Measurements from ENCODE around the gene TCF21. TPM values are rescaled to one million over a fixed set of nuclear protein-coding genes. Genes with fewer than 3 reads are reported as not detected.

Gene TCF21
- total RNA-seq, 2 donors from 2014 or later: not detected

- H3K9me3 Mint-ChIP-seq: no peaks in the 10 kb centered on the region
- H3K36me3 Mint-ChIP-seq (ENCODE audit: insufficient read depth in 2 of 2): peaks cover 0 to 2% of the 10 kb centered on the region in 2 donors
- peaks cover 97% of the 10 kb centered on the region for H3K27me3 Mint-ChIP-seq (ENCODE audit: low read depth)
- H3K4me3 Mint-ChIP-seq: peak overlapping the region; percentile 43 to 48
- DNase-seq (no peak), ATAC-seq (replicated peaks in 1 of 2) (no peak)
- no peak overlapping the region for H3K27ac Mint-ChIP-seq
- peaks cover 33% of the 10 kb centered on the region for H3K4me1 Mint-ChIP-seq (ENCODE audit: low read depth)
Observed at GRCh38 chr6:133892813-133893691, 4.1 kb downstream of the TCF21 start.

GRCh38 chr6:133893946-133894345 is 5.0 kb downstream of the TCF21 start:
- Mint-ChIP-seq H3K4me1 (ENCODE audit: low read depth) (peaks cover 27% of the 10 kb centered on the region), H3K27ac (peak overlapping the region; percentile 26), H3K4me3 (peak overlapping the region in 1 of 2 donors; percentile 48), H3K9me3 (no peaks in the 10 kb centered on the region), H3K27me3 (ENCODE audit: low read depth) (peaks cover 97% of the 10 kb centered on the region), H3K36me3 (ENCODE audit: insufficient read depth in 2 of 2) (peaks cover 0 to 2% of the 10 kb centered on the region in 2 donors)
- DNase-seq: no peak
- no peak for ATAC-seq (replicated peaks in 1 of 2)

DNA sequence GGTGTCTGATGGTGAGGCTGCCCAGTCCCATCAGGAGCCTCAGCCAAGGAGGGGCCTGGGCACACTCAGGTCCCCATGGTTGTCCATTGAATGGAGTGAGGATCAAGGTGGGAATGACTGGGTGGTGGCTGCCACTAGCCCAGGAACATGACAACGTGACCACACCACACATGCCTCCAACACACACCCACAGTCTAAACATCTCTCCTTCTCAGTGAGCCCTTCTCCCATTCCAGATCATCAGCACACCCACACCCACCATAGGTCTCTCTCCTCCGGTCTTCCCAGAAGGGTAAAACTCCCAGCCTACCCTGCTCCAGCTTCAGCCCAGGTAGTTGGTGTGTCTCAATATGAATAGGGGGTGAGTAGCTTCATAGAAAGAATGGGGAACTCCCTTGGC is 5.5 kb downstream of the TCF21 start:
- H3K27me3 Mint-ChIP-seq (ENCODE audit: low read depth): peaks cover 94% of the 10 kb centered on the region
- no peak overlapping the region for H3K4me3 Mint-ChIP-seq
- H3K36me3 Mint-ChIP-seq (ENCODE audit: insufficient read depth in 2 of 2): peaks cover 0 to 2% of the 10 kb centered on the region in 2 donors
- ATAC-seq (replicated peaks in 1 of 2) (no peak), DNase-seq (no peak)
- peaks cover 27% of the 10 kb centered on the region for H3K4me1 Mint-ChIP-seq (ENCODE audit: low read depth)
- peak overlapping the region; percentile 26 for H3K27ac Mint-ChIP-seq
- H3K9me3 Mint-ChIP-seq: no peaks in the 10 kb centered on the region

- DNase-seq: no peak
- H3K27ac Mint-ChIP-seq: no peak overlapping the region
- H3K9me3 Mint-ChIP-seq: no peaks in the 10 kb centered on the region
- no peak overlapping the region for H3K4me3 Mint-ChIP-seq
- peaks cover 26% of the 10 kb centered on the region for H3K4me1 Mint-ChIP-seq (ENCODE audit: low read depth)
- ATAC-seq (replicated peaks in 1 of 2): no peak
- peaks cover 89% of the 10 kb centered on the region for H3K27me3 Mint-ChIP-seq (ENCODE audit: low read depth)
- H3K36me3 Mint-ChIP-seq (ENCODE audit: insufficient read depth in 2 of 2): peaks cover 0 to 2% of the 10 kb centered on the region in 2 donors
Observed at GRCh38 chr6:133894795-133895358, 6.0 kb downstream of the TCF21 start.

- no peaks in the 10 kb centered on the region for H3K9me3 Mint-ChIP-seq
- no peak for DNase-seq
- H3K27ac Mint-ChIP-seq: no peak overlapping the region
- peaks cover 20% of the 10 kb centered on the region for H3K4me1 Mint-ChIP-seq (ENCODE audit: low read depth)
- peaks cover 0 to 2% of the 10 kb centered on the region in 2 donors for H3K36me3 Mint-ChIP-seq (ENCODE audit: insufficient read depth in 2 of 2)
- no peak for ATAC-seq (replicated peaks in 1 of 2)
- no peak overlapping the region for H3K4me3 Mint-ChIP-seq
- peaks cover 82% of the 10 kb centered on the region for H3K27me3 Mint-ChIP-seq (ENCODE audit: low read depth)
Observed at GRCh38 chr6:133895573-133896343, 6.8 kb downstream of the TCF21 start.

GRCh38 chr6:133896344-133896721 is 7.4 kb downstream of the TCF21 start:
- peaks cover 14% of the 10 kb centered on the region for H3K4me1 Mint-ChIP-seq (ENCODE audit: low read depth)
- H3K27ac Mint-ChIP-seq: no peak overlapping the region
- H3K9me3 Mint-ChIP-seq: no peaks in the 10 kb centered on the region
- ATAC-seq (replicated peaks in 1 of 2) (no peak), DNase-seq (no peak)
- H3K36me3 Mint-ChIP-seq (ENCODE audit: insufficient read depth in 2 of 2): peaks cover 0 to 2% of the 10 kb centered on the region in 2 donors
- H3K4me3 Mint-ChIP-seq: no peak overlapping the region
- H3K27me3 Mint-ChIP-seq (ENCODE audit: low read depth): peaks cover 76% of the 10 kb centered on the region

GRCh38 chr6:133898263-133898662 is 9.3 kb downstream of the TCF21 start:
- no peak overlapping the region for H3K27ac Mint-ChIP-seq
- H3K4me1 Mint-ChIP-seq (ENCODE audit: low read depth): peaks cover 5% of the 10 kb centered on the region
- H3K4me3 Mint-ChIP-seq: no peak overlapping the region
- no peak for DNase-seq
- no peaks in the 10 kb centered on the region for H3K9me3 Mint-ChIP-seq
- peaks cover 0 to 2% of the 10 kb centered on the region in 2 donors for H3K36me3 Mint-ChIP-seq (ENCODE audit: insufficient read depth in 2 of 2)
- ATAC-seq (replicated peaks in 1 of 2): no peak
- H3K27me3 Mint-ChIP-seq (ENCODE audit: low read depth): peaks cover 66% of the 10 kb centered on the region

GRCh38 chr6:133899556-133899955 is 10.6 kb downstream of the TCF21 start:
- no peak for ATAC-seq (replicated peaks in 1 of 2)
- Mint-ChIP-seq H3K4me3 (no peak overlapping the region), H3K9me3 (no peaks in the 10 kb centered on the region), H3K4me1 (ENCODE audit: low read depth) (no peaks in the 10 kb centered on the region), H3K27me3 (ENCODE audit: low read depth) (peaks cover 65% of the 10 kb centered on the region), H3K27ac (no peak overlapping the region), H3K36me3 (ENCODE audit: insufficient read depth in 2 of 2) (no peaks in the 10 kb centered on the region)
- DNase-seq: no peak

DNA sequence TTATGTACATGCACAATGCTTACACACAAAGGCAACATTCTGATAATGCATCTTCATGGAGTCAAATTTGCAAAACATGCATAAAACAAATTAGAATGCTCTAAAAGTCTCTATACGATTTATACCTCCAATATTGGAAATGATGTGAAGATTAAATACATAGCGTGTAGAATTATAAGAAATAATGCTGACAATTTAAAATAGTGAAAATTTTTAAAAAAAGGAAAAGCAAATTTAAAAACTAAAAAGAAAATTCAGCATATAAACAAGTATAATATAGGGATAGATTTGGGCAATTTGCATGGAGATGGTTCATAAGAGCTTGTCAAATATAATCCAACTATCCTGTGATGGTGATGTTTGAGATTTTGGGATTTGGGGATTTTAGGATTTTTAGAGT is 14.9 kb downstream of the TCF21 start:
- no peak overlapping the region for H3K27ac Mint-ChIP-seq
- H3K27me3 Mint-ChIP-seq (ENCODE audit: low read depth): peaks cover 55% of the 10 kb centered on the region
- no peak overlapping the region for H3K4me3 Mint-ChIP-seq
- no peaks in the 10 kb centered on the region for H3K36me3 Mint-ChIP-seq (ENCODE audit: insufficient read depth in 2 of 2)
- H3K9me3 Mint-ChIP-seq: no peaks in the 10 kb centered on the region
- no peaks in the 10 kb centered on the region for H3K4me1 Mint-ChIP-seq (ENCODE audit: low read depth)
- ATAC-seq (replicated peaks in 1 of 2) (no peak), DNase-seq (no peak)

DNA sequence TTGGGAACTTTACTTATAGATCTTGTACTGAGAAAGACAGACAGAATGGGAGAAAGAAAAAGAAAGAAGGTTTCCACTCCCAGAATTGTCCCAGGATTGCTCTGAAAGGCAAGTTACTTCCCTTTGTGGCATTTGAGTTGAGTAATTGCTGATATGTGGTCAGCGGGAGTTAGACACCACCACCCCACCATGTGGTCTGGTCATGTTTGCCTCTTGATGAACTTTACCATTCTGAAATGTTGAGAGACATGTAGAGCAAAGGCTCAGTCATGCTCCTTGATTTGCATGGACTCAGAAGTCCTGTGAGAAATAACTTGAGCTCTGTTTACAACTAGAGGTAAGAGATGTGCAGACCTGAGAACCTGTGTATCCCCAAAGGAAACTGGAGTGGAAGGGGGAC is 17.1 kb downstream of the TCF21 start:
- DNase-seq (no peak), ATAC-seq (replicated peaks in 1 of 2) (no peak)
- no peaks in the 10 kb centered on the region for H3K36me3 Mint-ChIP-seq (ENCODE audit: insufficient read depth in 2 of 2)
- H3K27me3 Mint-ChIP-seq (ENCODE audit: low read depth): peaks cover 65% of the 10 kb centered on the region
- H3K27ac Mint-ChIP-seq: no peak overlapping the region
- H3K4me1 Mint-ChIP-seq (ENCODE audit: low read depth): no peaks in the 10 kb centered on the region
- no peak overlapping the region for H3K4me3 Mint-ChIP-seq
- H3K9me3 Mint-ChIP-seq: no peaks in the 10 kb centered on the region

GRCh38 chr6:133916650-133917151 is 27.8 kb downstream of the TCF21 start:
- Mint-ChIP-seq H3K9me3 (no peaks in the 10 kb centered on the region), H3K27me3 (ENCODE audit: low read depth) (peaks cover 21% of the 10 kb centered on the region), H3K4me1 (ENCODE audit: low read depth) (no peaks in the 10 kb centered on the region), H3K36me3 (ENCODE audit: insufficient read depth in 2 of 2) (no peaks in the 10 kb centered on the region), H3K27ac (no peak overlapping the region), H3K4me3 (no peak overlapping the region)
- peak; percentile 51 to 67 for ATAC-seq (replicated peaks in 1 of 2)
- peak; percentile 80 to 85 for DNase-seq

GRCh38 chr6:133917781-133918180 is 28.9 kb downstream of the TCF21 start:
- Mint-ChIP-seq H3K4me1 (ENCODE audit: low read depth) (no peaks in the 10 kb centered on the region), H3K27ac (no peak overlapping the region), H3K27me3 (ENCODE audit: low read depth) (peaks cover 21% of the 10 kb centered on the region), H3K9me3 (no peaks in the 10 kb centered on the region), H3K36me3 (ENCODE audit: insufficient read depth in 2 of 2) (no peaks in the 10 kb centered on the region), H3K4me3 (no peak overlapping the region)
- DNase-seq: no peak
- no peak for ATAC-seq (replicated peaks in 1 of 2)

All from activated T-cell treated with anti-CD3 and anti-CD28 coated beads, Interleukin-2, amount 50 U/mL, for 72 hours (primary cell).